Stimulated activated CD8-positive, alpha-beta memory T cell treated with anti-CD3 and anti-CD28 coated beads, Interleukin-7, amount 100 ng/mL, for 1 hour (primary cell): ENCODE data around the gene ENTPD1.
"Not testable (repeated sequence)": the region's sequence is repeated elsewhere in the genome, so short reads cannot be mapped to it uniquely, and the experiment has no call there.

Experiments
- DNase-seq, 2 donors: peaks; one replicate each; pipeline ENCODE4 v3.0.0-alpha.2; 2020; ENCODE audit warnings: low read depth in 2 of 2

ENTPD1 gene

DNA sequence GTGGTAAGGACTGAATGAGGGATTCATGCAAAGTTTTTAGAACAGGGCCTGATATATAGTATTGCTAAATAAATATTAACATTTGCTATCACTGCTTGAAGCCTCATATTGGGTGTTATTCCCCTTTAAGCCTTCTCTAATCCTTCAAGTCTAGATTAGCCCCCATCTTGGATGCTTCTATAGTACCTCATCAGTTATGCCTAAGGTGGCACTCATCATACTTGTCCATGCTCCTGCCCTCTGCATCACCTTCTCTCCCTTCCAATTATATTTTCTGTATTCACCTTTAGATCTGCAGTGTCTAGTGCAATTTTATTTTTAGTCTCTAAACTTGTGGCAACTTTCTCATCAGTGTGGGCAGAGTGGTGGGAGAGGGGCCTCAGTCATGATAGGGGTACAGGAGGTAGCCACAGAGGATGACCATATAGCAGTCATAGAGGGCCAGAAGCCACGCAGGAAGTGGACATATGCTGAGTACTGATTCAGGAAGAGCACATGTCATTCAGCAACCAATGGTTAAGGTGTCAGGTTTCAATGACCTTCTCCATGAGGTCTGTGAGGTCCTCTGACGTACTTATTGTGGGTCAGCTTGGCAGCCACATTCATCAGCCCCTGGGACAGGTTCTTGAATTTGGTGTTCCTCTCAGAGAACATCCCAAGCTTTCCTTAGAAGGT is 2.5 kb downstream of the ENTPD1 start:
- no peak for DNase-seq

DNA sequence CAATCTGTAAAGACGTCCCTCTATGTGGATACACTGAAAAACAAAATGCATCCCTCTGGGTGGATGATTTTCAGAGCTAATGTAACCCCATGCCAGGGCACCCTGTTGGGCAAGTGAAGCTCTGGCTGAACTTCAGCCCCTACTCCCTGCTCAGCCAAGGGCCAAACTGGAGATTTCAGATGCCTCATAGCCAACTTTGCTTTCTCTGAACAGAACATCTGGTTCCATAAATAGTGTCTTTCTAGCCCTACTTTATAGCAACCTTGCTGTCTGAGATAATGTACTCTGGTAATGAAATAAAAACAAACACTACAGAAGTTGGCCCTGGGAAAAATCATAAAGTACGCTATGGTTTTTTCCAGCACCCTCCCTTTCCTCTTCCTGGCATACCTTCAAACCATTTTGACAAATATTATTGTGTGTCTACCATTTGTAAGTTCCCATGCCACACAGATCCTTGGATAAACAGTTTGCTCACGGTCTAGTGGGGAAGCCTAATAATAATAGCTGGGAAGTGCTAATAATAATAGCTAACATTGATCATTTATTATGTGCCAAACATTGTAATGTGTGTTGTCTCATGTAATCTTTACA is 3.4 kb downstream of the ENTPD1 start:
- no peak for DNase-seq

DNA sequence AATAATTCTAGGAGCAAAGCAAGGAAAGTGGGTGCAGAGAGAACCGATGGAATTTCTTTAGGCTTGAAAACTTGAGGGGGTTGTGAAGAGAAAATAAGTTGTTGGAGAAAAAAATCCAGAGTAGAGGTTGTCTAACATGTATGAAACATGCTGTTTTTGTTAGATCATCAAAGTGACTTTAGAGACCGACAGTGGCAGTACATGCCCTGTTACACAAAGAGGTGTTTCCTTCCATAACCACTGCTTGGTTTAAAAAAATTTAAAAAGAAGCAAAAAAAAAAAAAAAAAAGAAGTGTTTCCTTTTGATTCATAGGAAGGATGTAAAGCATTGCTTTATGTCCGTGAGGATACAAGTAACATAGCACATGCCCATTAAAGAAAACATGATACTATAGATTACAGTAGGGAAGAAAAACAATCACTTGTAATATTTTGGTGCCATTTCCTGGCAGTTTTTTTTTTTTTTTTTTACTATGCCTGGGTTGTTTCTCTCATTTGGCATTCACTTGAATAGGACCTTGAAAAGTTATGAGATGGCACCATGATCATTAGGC is 6.1 kb downstream of the ENTPD1 start:
- DNase-seq, result no peak

DNA sequence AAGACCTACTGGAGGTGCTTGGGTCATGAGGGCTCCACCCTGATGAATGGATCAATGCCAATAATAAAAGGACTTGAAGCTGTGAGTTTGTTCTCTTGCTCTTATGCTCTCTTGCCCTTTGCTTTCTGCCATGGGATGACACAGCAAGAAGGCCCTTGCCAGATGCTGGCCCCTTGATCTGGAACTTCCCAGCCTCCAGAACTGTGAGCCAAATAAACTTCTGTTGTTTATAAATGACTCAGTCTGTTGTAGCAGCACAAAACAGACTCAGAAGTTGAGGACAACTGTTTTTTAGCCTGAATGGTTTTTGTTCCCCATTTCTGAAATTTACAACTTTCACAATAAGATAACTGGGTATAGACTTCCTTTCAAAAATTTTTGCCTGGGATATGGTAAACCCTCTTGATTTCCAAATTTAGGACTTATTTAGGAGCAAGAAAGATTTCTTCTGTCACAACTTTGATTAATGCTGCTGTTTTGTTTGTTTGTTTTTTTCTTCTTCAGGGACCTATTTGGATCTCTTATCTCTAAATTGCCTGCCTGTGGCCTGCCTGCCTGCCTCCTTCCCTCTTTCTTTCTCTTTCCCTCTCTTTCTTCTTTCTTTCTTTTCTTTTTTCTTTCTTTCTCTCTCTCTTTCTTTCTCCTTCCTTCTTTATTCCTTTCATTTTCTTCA is 12.1 kb downstream of the ENTPD1 start:
- DNase-seq, result no peak

DNA sequence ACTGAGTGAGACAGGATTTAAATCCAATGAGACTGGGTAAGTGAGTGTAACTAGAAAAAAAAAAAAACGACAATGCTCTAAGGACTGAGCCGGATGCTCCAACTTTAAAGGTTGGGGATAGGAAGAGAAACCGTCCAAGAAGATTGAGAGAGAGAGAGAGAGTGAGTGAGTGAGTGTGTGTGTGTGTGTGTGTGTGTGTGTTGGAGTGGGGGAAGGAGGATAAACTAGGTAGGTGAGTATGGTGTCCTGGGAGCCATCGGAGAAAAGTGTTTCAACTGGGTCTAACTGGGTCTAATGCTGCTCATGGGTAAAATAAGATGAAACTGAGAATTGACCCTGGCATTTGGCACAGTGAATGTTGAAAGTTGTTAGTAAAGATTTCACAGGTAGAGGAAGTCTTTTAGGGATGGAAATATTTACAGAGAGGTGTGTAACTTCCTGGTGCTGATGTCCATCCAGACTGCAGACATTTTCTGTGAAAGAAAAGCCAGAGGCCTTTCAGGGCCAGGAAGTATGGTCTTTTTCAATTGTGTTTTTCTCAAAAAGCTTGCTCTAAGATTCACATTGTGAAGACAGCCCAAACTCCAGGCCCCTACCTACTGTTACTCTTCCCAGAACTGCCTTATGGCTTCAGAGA is 14.2 kb downstream of the ENTPD1 start:
- no peak for DNase-seq

DNA sequence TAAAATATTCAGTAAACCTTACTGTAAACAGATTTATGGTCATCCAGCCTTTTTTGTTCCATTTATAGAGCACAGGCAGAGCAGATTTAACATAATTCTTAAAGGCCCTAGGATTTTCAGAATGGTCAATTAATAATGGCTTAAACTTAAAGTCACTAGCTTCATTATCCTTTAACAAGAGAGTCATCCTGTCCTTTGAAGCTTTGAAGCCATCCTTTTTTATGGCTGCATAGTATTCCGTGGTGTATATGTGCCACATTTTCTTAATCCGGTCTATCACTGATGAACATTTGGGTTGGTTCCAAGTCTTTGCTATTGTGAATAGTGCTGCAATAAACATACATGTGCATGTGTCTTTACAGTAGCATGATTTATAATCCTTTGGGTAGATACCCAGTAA is 17.5 kb downstream of the ENTPD1 start:
- not testable (repeated sequence) for DNase-seq

DNA sequence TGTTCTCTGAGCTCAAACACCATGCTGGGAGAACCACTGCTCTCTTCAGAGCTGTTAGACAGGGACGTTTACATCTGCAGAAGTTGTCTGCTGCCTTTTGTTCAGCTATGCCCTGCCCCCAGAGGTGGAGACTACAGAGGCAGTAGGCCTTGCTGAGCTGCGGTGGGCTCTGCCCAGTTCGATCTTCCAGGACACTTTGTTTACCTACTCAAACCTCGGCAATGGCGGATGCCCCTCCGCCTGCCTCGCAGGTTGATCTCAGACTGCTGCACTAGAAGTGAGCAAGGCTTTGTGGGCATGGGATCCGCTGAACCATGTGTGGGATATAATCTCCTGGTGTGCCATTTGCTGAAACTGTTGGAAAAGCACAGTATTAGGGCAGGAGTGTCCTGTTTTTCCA is 21.7 kb downstream of the ENTPD1 start:
- not testable (repeated sequence) for DNase-seq

DNA sequence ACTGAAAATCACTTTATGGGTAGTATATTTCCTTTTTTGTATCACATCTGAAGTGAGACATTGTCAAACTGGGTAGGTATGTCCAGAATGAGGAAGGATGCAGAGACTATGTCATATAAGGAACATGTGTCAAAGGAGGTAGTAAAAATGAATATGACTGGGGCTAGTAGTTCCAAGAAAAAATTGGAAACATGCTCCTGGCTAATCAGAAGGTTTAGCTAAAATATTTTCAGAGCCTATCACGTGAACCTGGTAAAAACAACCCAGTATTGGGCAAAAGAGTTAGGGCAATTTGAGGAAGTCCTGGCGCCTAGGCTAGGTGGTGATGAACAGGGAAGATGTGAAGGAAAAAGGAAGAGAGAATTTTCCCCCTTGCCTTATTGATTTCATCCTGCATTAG is 26.4 kb downstream of the ENTPD1 start:
- DNase-seq, result no peak

DNA sequence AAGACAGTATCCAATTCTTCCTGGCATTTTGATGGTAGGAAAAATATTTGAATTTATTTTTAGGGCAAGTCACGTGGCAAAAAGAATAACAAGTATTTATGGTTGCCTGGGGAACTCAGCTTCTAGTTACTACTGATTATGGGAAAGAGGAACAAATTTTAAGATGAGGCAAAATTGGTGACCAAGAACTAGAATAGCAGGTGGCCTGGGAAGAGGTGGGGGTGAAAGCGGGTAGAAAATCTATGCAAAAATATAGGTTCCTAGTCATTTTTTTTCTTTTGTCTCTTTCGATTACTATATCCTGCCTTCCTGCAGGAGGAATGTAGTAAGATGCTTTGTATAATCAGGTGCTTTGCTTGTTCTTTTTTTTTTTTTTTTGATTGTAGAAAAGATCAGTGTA is 27.8 kb downstream of the ENTPD1 start:
- no peak for DNase-seq

DNA sequence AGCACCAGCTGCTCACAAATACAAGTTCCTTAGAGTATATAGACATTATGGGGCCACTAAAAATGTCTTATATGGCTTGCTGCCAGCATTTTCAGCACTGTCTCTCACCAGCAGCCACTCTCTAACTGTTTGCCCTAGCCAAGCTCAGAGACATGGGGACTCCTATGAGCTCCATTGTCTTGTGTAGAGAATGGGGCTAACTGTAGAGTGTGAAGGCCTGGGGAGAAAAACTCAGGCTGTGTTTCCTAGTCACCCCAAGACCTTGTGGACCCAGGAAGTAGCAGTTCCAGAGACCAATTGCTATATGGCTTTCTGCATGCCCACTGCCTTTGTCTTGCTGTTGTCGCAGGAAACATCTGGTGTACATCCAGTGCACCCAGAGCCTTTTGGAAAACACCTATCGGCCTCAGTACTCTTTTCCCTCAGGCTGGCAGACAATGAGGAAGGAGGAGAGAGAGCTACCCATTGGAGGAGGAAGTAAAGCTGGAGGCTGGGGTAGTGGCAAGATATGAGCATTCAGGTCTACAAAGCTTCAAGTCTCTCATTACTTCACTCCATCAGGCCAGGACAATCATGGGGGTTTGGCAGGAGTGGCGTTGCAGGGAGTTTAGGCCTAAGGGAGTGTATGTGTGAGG is 28.4 kb downstream of the ENTPD1 start:
- DNase-seq, result no peak

DNA sequence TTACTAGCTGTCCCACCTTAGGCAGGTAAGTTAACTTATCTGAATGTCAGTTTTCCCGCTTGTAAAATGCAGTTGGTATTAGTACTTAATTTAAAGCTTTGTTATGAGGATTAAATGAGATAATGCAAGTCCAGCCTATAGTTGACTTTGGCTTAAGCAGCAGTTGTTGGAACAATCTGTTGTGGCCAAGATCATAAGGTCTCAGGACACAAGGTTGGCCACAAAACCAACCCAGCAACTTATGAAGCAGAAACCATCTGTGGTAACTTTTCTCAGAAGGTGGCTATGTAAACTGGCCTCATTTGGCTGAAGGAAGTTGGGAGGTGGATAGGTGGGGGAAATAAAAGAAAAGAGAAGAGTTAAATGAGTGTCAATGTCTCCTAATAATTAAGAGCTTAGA is 29.4 kb downstream of the ENTPD1 start:
- no peak for DNase-seq

DNA sequence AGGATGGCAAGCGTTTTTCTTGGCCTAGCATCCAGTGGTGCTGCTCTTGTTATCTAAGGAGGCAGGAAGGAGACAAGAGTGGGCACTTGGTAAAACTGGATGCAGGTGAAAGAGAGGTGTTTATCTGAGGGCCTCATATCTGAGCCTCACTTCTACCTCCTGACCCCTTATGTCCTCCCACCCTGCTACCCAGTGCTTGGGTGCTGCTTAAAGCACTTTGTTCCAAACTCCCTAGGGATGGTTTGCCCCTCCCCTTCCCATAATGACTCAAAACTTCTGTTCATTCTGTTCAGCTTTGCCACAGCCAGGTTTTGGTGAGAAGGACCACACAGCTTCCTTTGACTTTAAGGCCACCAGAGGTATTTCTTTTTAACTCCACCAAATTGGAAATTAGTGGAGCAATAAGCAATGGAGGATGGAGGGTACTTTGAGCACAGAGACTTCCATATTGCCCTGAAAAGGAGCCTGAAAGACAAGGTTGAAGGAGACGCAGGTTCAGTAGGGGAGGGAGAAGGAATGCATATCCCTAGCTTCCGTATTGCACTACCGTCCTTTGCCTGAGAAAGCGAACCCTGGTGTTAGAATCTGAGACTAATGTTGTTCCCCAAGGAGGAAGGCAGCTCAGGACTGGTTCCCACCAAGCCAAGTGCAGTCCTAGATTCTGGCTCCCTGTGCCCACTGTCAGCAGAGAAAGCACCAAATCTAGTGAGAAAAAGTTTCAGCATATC is 30.1 kb downstream of the ENTPD1 start:
- DNase-seq, result no peak

DNA sequence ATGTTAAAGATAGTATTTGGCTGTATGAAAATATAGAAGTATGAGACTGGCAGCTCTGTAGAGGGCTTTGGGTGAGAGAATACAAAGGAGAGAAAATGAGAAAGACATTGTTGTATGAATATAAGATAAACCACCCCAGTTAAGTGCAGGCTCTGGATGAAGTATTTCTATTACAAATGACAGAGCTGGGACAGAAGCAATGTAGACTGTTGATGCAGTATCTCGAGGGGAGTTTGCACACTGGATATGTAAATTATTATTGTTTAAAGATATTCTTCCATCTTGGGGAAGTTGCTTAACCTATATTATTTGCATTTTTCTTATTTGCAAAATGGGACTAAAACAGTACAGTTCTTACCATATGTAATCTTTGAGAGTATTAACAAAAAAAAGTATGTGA is 31.5 kb downstream of the ENTPD1 start:
- no peak for DNase-seq

DNA sequence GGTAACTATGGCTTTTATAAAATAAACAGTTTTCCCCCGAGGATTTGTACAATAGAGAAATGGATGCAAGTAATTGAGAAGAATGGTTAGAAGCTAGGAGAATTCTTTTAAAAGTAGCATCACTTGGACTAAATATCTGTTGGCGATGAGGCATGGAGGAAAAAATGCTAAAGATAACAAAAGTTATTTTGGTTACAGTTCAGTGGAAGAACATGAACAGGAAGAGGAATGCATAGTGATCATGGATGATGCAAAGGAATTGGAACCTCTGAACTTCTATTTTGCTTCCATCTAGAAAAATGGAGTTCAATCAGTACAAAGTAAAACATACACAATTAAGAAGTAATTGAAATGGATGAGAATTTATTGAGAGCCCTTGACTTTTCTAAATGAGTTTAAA is 32.9 kb downstream of the ENTPD1 start:
- DNase-seq, result no peak

DNA sequence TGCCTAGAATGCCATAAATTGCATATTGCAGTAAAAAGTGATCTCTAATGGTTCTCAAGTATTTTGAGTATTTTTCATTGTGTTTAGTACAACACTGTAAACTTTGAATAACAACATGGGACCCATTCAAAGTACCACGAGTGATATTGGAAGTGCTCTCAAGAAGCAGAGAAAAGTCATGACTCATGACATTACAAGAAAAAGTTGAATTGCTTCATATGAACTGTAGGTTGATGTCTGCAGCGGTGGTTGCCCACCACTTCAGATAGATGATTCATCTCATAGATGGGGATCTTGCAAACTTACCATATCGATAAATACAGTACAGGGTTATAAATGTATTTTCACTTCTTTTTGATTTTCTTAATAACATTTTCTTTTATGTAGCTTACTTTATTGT is 33.9 kb downstream of the ENTPD1 start:
- DNase-seq, result no peak

DNA sequence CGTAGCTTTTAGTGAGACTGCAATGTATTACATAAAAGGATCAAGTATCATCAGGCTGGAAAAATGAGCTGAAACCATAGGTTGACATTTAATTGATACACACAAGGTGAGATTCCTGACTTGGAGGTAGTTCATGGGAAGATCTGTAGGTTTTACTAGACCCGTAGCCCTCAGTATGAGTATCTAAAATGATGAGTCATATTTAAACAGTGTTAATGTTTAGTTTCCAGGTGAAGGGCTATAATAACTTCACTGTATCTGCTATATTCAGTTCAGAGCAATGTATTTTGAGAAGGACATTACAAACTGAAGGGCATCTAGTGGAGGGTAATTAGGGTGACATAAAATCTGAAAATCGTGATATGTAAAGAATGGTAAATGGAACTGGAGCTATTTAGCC is 35.0 kb downstream of the ENTPD1 start:
- DNase-seq, result no peak

DNA sequence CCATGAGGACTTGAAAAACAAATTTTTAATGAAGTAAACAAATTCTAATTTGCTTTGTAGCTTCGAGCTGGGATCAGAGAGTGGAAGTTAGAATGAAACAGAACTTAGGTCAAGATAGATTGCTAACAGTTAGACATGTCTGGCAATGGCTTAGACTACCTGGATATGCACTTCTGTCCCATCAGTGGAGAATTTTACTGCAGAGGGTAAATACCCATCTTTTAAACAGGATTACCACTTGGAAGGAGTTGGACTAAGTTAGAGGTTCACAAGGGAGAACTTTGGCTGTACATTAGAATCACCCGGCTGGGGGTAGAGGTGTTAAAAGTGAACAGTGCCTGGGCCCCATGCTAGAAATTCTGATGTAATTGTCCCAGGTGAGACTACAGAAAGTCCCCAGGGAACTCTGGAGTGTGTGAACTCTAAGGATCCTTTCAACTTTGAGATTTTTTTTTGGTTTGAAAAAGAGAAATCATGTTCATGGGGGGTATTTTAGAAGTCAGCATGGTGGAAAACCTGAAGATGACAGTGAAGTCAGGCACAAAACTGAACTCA is 35.5 kb downstream of the ENTPD1 start:
- DNase-seq, result no peak

DNA sequence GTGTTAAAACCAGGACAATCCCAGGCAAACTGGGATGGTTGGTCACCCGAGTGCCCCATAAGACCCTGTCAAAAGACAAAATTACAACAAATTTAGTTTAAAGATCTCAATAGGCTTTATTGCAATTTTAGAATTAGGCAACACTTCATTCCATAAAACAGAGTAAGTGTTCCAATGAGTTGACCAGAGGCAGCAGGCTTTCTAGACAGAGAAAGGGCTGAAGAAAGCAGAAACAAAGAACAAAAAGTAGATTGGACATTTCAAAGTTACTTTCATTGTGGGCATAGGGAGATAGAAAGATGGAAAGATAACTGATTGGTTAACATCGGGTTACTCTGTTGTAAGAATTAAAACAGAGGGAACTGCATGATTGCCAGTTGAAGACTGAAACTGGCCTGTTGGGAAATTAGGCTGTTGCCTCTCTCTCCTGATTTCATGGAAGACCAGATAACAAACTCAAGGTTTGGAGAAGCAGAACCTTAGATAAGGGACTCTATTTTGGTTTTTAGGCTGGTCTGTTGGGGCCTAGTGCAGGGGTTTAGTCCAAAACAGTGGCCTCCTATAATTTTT is 36.3 kb downstream of the ENTPD1 start:
- no peak for DNase-seq

DNA sequence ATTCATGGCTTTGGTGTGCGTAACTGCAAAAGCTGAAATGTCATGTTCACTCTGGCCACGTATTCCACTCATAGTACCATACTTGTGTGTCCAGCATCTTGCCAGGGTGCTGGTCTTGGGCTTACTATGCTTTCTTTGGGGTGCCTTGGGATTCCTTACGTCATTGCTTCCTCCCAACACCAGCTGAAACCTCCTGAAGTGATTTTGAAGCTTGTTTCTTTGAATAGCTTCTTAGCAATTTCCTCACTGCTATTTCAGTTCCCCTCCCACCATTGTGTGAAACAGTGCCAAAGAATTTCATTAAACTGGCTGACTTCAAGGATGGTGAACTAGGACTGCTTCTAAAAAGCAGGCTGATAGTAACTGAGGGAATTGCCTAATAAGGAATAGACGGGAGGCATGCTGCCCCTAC is 36.9 kb downstream of the ENTPD1 start:
- DNase-seq, result no peak

DNA sequence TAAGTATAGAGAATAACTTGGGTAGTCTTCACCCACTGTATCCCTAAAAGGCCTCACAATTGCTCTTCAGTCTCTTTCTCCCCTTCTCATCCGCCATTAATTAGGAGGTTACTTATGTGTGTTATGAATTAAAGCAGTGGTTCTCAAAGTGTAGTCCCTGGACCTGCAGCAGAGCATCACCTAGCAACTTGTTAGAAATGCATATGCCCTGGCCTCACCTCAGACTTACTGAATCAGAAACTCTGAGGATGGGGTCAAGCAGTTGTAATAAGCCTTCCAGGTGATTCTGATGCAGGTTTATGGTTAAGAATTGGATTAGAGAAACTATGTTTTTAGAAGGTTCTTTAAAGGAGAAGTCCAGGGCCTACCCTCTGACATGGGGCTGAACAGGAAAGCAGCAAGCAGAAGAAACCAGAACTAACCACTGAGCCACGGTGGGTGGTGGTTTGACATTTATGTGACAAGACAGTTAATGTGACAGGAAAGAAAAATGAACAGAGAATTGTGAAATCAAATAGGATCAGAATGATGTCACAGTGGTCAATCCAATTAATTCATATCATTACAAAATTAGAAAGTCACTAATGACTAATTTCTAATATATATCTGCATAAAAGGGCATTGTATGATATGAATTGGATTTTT is 37.6 kb downstream of the ENTPD1 start:
- no peak for DNase-seq
